HTR-8/SVneo (cell line): ENCODE data around the gene PHKA2.
"Not testable (repeated sequence)": the region's sequence is repeated elsewhere in the genome, so short reads cannot be mapped to it uniquely, and the experiment has no call there.

ENCODE experiments used
- DNase-seq: peaks from one replicate; pipeline ENCODE4 v3.0.0; 2011; ENCODE audit warnings: low spot score, mixed read lengths; ENCODE audit not compliant: insufficient read length
- FAIRE-seq: peaks from 2 replicates; lab custom pipeline; 2011; peaks lifted over from hg19 to GRCh38; lab: Jason Lieb, UNC

PHKA2 gene

GRCh38 chrX:18981124-18981807, 2.6 kb downstream of the PHKA2 start:
- FAIRE-seq: no peak
- DNase-seq: no peak

- not testable (repeated sequence) for DNase-seq
These were observed 3.7 kb downstream of the PHKA2 start for GRCh38 chrX:18980262-18980661.

DNA sequence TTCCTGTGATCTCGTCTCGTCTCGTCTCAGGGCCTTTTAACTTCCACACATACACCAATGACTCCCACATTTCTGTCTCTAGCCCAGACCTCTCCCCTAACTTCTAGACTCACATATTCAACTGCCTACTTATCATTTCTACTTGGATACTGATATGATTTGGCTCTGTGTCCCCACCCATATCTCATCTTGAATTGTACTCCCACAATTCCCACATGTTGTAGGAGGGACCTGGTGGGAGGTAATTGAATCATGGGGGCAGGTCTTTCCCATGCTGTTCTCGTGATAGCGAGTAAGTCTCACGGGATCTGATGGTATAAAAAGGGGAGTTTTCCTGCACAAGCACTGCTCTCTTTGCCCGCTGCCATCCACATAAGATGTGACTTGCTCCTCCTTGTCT, 8.9 kb downstream of the PHKA2 start:
- FAIRE-seq (no peak), DNase-seq (no peak)

More at GRCh38 chrX:18980262-18980661, 3.7 kb downstream of the PHKA2 start:
- not testable (repeated sequence) for FAIRE-seq

GRCh38 chrX:18973527-18974192, 10.3 kb downstream of the PHKA2 start:
- DNase-seq: no peak
- no peak for FAIRE-seq

- FAIRE-seq (no peak), DNase-seq (no peak)
These were observed 12.4 kb downstream of the PHKA2 start for GRCh38 chrX:18971506-18971905.

DNA sequence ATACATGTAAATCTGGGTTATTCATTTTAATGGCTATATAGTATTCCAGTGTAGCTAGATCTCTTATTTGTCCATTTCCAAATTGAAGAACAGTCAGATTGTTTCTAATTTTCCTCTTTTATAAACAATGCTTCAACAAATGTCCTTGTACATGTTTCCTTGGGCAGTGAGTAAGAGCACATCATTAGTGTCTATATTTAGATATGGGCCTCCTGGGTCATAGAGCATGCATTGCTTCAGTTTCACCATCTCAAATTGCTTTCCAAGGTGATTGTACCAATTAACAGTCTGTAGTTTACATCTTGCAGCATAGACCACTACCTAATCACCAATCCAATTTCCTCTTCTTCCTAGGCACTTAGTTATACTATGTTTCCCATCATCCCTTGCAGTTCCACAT, 13.4 kb downstream of the PHKA2 start:
- DNase-seq: no peak
- FAIRE-seq: no peak

DNA sequence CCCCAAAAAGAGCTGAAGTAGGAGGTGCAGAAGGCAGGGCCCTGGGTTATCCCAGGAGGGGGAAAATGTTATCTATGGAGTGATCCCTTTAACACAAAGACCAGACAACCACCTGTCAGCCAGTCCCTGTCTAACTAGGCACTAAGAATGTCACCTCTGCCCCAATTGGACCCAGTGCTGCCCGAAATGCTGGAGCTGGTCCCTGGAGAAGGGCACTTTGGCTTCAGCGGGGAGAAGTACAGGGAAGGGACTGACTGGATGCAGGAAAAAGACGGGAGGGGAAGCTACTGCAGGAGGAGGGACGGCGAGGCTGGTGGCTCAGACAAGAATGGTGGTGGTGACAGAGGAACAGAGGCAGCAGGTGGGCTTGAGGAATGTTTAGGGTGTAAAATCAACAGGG, 17.3 kb downstream of the PHKA2 start:
- no peak for DNase-seq
- FAIRE-seq: no peak

DNA sequence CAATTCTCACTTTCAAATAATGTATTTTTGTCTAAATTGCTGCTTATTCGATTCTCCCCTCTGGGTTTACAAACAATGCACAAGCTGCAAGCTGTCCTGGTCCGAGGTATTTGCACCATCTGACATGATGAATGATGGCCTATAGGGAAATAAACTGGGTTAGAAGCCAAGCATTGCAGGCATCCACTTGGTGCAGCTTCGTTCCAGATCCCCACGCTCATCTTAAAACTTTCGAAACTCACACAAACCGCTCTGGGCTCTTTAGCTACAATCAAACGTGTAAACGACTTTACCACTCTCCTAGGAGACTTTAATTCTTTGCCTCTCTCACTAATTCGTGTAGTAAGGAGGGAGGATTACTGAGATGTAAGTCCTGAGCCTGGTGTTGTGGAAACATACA, 19.0 kb downstream of the PHKA2 start:
- FAIRE-seq (no peak), DNase-seq (no peak)

GRCh38 chrX:18964026-18964425, 19.9 kb downstream of the PHKA2 start:
- no peak for FAIRE-seq

GRCh38 chrX:18962329-18962728, 21.6 kb downstream of the PHKA2 start:
- FAIRE-seq (no peak), DNase-seq (no peak)

More at GRCh38 chrX:18964026-18964425, 19.9 kb downstream of the PHKA2 start:
- no peak for DNase-seq

GRCh38 chrX:18961686-18962085, 22.2 kb downstream of the PHKA2 start:
- FAIRE-seq: no peak
- DNase-seq: no peak

GRCh38 chrX:18956303-18957032, 27.4 kb downstream of the PHKA2 start:
- FAIRE-seq (no peak), DNase-seq (no peak)

DNA sequence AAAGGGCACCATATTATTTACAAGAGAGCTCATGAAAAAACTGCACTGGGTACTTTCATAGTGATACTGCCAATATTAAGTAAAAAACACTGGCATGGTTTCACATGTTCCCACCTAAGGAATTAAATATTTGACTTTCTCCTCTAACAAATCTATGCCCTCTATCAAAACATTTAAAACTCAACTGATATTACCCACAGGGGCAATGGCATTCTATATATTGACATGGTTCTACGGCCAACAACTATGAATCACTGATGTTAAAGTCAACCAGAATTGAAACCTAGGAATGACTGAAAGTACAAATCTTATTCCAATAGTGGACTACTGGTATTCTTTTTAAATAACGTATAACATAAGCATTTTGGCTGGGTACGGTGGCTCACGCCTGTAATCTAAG, 28.2 kb downstream of the PHKA2 start:
- FAIRE-seq: no peak

DNA sequence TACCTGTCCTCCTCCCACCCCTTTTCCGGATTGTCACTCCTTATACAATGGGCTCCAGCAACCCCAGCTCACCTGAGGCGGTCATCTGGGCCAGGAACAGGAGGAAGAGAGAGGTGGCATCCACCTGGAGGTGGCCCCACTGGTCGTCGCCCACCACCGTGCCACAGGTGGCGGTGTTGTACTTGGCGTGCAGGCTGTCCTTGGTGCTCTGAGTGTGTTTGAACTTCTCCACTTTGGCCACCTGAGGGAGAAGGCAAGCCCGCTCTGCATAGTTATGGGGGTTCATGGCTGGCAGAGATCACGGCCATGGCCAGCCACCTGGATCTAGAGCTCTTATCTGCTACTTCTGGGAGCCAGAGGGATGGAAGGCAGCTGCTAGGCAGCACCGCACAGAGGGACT, 32.9 kb downstream of the PHKA2 start:
- FAIRE-seq (no peak), DNase-seq (no peak)

More for the DNA sequence above, 28.2 kb downstream of the PHKA2 start:
- no peak for DNase-seq

DNA sequence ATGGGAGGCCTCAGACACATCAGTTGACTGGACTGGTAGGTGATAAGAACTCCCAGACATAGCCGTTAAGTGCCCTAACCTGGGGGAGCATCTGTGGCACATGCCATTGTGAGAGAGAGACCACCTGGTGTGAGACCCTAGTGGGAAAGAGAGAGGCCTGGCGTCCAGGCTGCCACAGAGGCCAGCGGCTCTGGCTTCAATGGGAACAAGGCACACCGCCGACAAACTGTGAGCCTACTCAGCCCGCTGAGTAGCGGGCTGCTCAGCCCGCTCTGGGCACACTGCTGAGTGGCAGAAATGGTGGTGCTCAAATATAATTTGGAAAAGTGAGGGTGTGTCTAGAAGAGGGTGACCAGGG, 34.0 kb downstream of the PHKA2 start:
- DNase-seq (no peak), FAIRE-seq (no peak)

DNA sequence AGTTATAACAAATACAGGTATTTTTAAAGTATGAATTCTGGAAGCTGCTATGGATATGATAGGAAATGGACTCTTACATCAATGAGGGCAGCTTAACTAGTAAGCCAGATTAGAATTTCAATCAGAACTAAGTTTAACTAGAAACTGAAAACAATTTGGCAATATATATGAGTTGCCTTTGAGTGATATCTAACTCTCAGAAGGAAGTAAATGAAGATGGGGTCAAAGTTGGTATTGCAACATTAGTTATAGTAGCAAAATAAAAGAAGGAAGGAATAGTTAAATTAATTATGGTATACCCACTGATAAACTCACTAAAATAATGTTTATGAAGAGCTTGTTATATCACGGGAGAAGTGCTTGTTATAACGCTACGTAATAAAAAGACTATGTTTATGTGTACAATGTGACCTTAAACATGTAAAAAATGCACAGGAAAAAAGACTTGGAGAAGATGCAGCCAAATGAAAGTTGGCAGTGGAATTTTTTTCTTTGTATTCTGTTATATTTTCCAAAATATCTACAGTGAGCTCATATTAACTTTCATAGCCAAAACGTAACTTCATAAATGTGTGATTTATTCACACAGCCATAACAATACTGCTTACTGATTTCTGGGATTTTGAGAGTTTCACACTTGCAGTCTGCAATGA, 34.5 kb downstream of the PHKA2 start:
- no peak for DNase-seq
- FAIRE-seq: no peak

DNA sequence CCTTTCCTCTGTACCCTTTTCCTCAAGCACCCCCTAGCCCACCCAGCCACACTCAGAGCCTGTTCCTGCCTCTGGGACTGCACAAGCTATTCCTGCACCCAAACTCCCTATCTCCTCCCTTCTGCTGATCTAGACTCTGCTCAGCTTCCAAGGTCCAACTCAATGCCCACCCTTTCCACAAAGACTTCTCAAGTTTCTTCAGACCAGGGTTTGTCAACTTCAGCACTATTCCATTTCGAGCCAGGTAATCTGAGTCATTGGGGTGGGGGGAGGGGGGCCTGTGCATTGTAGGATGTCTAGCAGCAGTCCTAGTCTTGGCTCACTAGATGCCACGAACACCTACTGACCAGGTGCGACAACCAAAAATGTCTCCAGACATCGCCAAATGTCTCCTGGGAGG, 37.3 kb downstream of the PHKA2 start:
- no peak for FAIRE-seq
- no peak for DNase-seq

- DNase-seq (no peak), FAIRE-seq (no peak)
These were observed 37.8 kb downstream of the PHKA2 start for GRCh38 chrX:18946157-18946556.

GRCh38 chrX:18945483-18945882, 38.4 kb downstream of the PHKA2 start:
- DNase-seq: no peak
- no peak for FAIRE-seq

DNA sequence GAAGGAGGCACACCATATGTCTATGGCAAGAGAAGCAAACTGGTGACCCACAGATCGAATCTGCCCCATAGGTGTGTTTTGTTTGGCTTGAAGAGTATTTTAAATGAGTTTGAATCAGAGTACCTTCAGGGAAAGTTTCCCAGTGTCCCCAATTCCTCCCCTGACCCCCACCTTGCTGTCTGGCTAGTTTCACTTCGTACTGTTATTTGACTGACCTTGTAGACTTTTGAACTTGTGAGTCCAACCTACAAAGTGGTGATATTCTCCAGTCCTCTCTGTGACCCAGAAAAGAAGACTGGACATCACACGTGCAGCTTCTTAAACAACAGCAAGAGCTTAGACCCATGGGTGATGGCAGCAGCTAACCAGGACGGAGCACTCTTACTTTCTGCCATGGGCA, 39.4 kb downstream of the PHKA2 start:
- DNase-seq: no peak
- FAIRE-seq: no peak

DNA sequence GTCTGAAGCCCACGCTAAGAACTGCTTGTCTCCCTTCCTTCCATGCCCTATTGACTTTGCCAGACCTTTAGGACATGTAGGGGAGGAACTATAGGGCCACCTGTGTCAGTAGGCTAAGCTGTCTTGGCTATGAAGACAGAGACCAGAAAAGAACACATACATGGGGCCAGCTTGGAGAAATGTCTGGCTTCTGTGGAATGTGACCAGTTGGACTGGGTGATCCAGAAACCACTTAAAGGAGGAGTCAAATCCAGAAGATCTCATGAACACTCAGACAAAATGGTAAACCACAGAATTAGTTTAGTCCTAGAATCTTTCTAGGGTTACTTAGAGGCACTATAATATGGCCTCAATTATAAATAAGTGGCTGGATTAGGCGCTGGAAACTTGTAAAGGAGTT, 42.0 kb downstream of the PHKA2 start:
- no peak for FAIRE-seq
- DNase-seq: no peak
